Gastrocnemius medialis (tissue), 4 donors: ENCODE data around the gene MEGF11. TPM values are rescaled to one million over a fixed set of nuclear protein-coding genes. Genes with fewer than 3 reads are reported as not detected.

Experiments used
- ATAC-seq, 2 donors: fragments of 150-250 bp; one replicate each; pipeline ENCODE4 v1.9.1; 2016
- DNase-seq, 2 donors: peaks; one replicate each; pipeline ENCODE4 v3.0.0-alpha.2; 2019
- H3K27ac ChIP-seq, 4 donors: fragments of 200-600 bp; sonication (generic); 1 replicate in 1 of 4; 2 replicates in 3 of 4; pipeline ENCODE4 v1.5.1; 2016 to 2018; ENCODE audit warnings: mild to moderate bottlenecking in 2 of 4, moderate library complexity in 1 of 4
- H3K27me3 ChIP-seq, 3 donors: fragments of 200-600 bp; sonication (generic) in 2 of 3; 1 replicate in 1 of 3; 2 replicates in 2 of 3; pipeline versions ENCODE4 v1.5.1 to v1.6.0; 2016 to 2019; ENCODE audit warnings: mild to moderate bottlenecking in 1 of 3, moderate library complexity in 1 of 3
- H3K36me3 ChIP-seq, 2 donors: fragments of 200-600 bp; sonication (generic) in 1 of 2; one replicate each; pipeline ENCODE4 v1.5.1; 2017 to 2018
- H3K4me1 ChIP-seq, 2 donors: fragments of 200-600 bp; sonication (generic) in 1 of 2; one replicate each; pipeline ENCODE4 v1.5.1; 2016 to 2017; ENCODE audit warnings: mild to moderate bottlenecking in 2 of 2
- H3K4me3 ChIP-seq, 4 donors: fragments of 200-600 bp; sonication (generic) in 3 of 4; 1 replicate in 1 of 4; 2 replicates in 3 of 4; pipeline ENCODE4 v1.5.1; 2016 to 2019; ENCODE audit warnings: mild to moderate bottlenecking in 2 of 4
- H3K9me3 ChIP-seq, 3 donors: fragments of 200-600 bp; sonication (generic) in 2 of 3; 1 replicate in 1 of 3; 2 replicates in 2 of 3; pipeline ENCODE4 v1.5.1; 2016 to 2019
- POLR2A ChIP-seq, 2 donors: fragments of 450-650 bp; IDR thresholded peaks; one replicate each; pipeline ENCODE4 v1.6.1; 2017; ENCODE audit warnings: antibody characterized with exemption in 2 of 2, mild to moderate bottlenecking in 2 of 2, moderate library complexity in 2 of 2
- in situ Hi-C, 4 donors: fragments of 200-750 bp; cut with MboI; loops; one replicate each; pipeline versions ENCODE4 v1.15.0 to v1.8.0; 2017; ENCODE audit warnings: low sequenced_read_pairs in 4 of 4
- intact Hi-C: fragments of 100-400 bp; cut with DNase I; formaldehyde crosslinking; loops from one replicate; pipeline ENCODE4 v1.15.1; 2023; ENCODE audit warnings: low total_unique reads
- total RNA-seq, 4 donors: library from RNA; depleted of rRNA; stranded (reverse); fragments of >200 nt; gene quantifications; one replicate each; pipeline versions ENCODE4 v1.1.0 to v1.2.3, GENCODE V29; 2016
- TF ChIP-seq, protein P1 (sequence below), 5 experiments: fragments of 450-650 bp in 3 of 5; fragments of 200-600 bp in 2 of 5; sonication (generic) in 2 of 5; IDR thresholded peaks in 4 of 5; conservative IDR thresholded peaks in 1 of 5; 1 replicate in 4 of 5; 2 replicates in 1 of 5; pipeline ENCODE4 v1.5.1; 2016 to 2019; ENCODE audit warnings: antibody characterized with exemption in 5 of 5, mild to moderate bottlenecking in 3 of 5, moderate library complexity in 3 of 5

The MEGF11 gene
- total RNA-seq = not detected

DNA sequence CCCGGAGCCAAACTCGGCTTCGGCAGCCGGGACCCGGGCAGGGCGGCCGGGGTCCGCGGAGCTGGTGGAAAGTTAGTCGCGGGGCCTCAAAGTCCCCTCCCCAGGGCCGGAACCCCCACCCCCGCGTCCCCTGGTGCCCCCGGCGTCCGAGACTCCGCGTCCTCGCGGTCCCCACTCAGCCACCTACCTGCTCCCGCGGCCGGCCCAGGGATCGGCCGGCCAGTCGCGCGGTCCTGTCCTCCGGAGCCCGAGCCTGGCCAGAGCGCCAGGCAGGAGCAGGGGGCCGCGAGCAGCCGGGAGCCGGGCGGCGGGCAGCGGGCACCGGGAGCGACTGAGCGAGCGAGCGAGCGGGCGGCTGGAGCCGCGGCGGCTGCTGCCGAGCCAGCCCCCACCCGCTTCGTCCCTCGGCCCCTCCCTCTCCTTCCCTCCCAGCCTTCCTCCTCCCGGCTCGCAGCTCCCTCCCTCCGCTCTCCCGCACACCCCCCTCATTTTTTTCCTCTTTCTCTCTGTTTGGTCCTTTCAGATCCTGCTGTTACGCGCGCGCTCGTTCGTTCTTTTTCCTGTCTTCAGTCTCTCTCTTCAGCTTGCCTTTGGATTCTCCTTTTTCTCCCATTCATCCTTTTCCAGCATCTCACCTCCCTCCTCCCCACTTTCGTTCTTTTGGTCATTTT lies at the start of gene MEGF11:
MEGF11 (minus strand) TSS at position 333 of the 671 bp plus-strand sequence. CDS start 125,347 bp downstream, outside the sequence.
- in situ Hi-C loops (loop anchor here in 1 of 4 donors (25.0 kb wide), 1 partner anchor 616 kb away; no protein-coding TSS in a partner anchor), intact Hi-C loops (loop anchor here (2.0 kb wide), 1 partner anchor 35 kb away; no protein-coding TSS in a partner anchor)
- Histone ChIP-seq H3K9me3 (no peaks in the 10 kb centered on the region), H3K36me3 (no peaks in the 10 kb centered on the region), H3K4me3 (peak within 1 kb of the TSS; percentile 56 to 83 (median 62)), H3K27ac (no peak within 1 kb of the TSS), H3K27me3 (peaks cover 45 to 63% (median 60%) of the 10 kb centered on the region in 3 donors), H3K4me1 (peaks cover 9 to 27% of the 10 kb centered on the region in 2 donors)
- ATAC-seq = peak in 1 of 2 donors; percentile 23
- DNase-seq = no peak
- TF ChIP-seq, protein P1, sequence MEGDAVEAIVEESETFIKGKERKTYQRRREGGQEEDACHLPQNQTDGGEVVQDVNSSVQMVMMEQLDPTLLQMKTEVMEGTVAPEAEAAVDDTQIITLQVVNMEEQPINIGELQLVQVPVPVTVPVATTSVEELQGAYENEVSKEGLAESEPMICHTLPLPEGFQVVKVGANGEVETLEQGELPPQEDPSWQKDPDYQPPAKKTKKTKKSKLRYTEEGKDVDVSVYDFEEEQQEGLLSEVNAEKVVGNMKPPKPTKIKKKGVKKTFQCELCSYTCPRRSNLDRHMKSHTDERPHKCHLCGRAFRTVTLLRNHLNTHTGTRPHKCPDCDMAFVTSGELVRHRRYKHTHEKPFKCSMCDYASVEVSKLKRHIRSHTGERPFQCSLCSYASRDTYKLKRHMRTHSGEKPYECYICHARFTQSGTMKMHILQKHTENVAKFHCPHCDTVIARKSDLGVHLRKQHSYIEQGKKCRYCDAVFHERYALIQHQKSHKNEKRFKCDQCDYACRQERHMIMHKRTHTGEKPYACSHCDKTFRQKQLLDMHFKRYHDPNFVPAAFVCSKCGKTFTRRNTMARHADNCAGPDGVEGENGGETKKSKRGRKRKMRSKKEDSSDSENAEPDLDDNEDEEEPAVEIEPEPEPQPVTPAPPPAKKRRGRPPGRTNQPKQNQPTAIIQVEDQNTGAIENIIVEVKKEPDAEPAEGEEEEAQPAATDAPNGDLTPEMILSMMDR (IDR thresholded peaks at IDR 0.05 in 4 of 5, conservative IDR thresholded peaks at IDR 0.05 in 1 of 5) = no peak
- no peak for TF ChIP-seq POLR2A (IDR thresholded peaks at IDR 0.05)

GRCh38 chr15:66302489-66303278 lies 49.1 kb upstream of the MEGF11 start:
- DNase-seq (no peak), ATAC-seq (no peak)
- no peaks in the 10 kb centered on the region for H3K9me3 ChIP-seq
- no peak overlapping the region for H3K27ac ChIP-seq
- TF ChIP-seq POLR2A (IDR thresholded peaks at IDR 0.05) = no peak
- no peak overlapping the region for H3K4me3 ChIP-seq
- intact Hi-C loops = no loop called here
- H3K27me3 ChIP-seq = no peaks in the 10 kb centered on the region
- in situ Hi-C loops = no loop called here
- no peaks in the 10 kb centered on the region for H3K4me1 ChIP-seq
- peaks cover 0 to 16% of the 10 kb centered on the region in 2 donors for H3K36me3 ChIP-seq

DNA sequence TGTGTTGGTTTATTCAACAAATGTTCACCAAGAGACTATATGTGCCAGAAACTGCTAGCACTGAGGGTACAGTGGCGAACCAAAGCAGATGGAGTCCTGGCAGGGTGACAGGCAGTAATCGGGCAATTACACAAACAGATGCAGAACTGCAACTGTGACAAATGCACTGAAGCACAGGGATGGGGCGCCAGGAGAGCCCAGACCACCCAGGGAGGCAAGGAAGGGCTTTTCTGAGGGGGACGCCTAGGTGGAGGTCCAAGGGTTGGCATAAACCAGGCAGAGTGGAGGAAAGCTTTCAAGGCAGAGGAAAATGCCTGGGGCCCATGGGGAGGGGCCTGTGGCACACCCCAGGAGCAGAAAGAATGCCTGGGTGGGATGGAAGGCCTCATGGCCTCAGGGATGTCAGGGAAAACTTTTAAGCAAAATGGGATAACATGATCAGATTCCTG lies 45.3 kb upstream of the MEGF11 start:
- Histone ChIP-seq H3K27me3 (no peaks in the 10 kb centered on the region), H3K9me3 (no peaks in the 10 kb centered on the region), H3K27ac (no peak overlapping the region), H3K36me3 (peaks cover 0 to 4% of the 10 kb centered on the region in 2 donors), H3K4me1 (peaks cover 15 to 17% of the 10 kb centered on the region in 2 donors), H3K4me3 (no peak overlapping the region)
- DNase-seq (no peak), ATAC-seq (no peak)
- TF ChIP-seq, protein P1 (IDR thresholded peaks at IDR 0.05 in 4 of 5, conservative IDR thresholded peaks at IDR 0.05 in 1 of 5) = no peak
- no peak for TF ChIP-seq POLR2A (IDR thresholded peaks at IDR 0.05)
- intact Hi-C loops = no loop called here
- in situ Hi-C loops = loop anchor here in 3 of 4 donors (25.0 kb wide), 1 partner anchor 662 kb away; no protein-coding TSS in a partner anchor

DNA sequence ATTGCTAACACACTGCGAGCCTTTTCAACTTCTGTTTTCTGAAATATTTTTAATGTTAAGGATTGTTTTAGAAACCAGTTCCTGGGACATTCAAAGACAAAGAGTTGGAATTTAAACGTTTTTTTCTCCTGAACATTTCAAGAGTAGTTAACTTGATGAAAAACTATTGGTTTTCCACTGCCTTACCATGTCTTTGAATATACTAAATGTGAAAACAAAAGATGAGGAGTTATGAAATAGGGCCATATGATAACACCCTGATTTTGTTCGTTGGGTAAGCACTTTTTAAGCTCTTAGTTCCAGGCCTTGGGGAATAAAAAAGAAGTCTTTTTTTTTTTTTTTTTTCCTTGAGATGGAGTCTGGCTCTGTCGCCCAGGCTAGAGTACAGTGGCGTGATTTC lies 42.6 kb upstream of the MEGF11 start:
- H3K4me1 ChIP-seq = peaks cover 26 to 31% of the 10 kb centered on the region in 2 donors
- no peaks in the 10 kb centered on the region for H3K9me3 ChIP-seq
- TF ChIP-seq, protein P1 (IDR thresholded peaks at IDR 0.05 in 4 of 5, conservative IDR thresholded peaks at IDR 0.05 in 1 of 5) = no peak
- intact Hi-C loops = no loop called here
- in situ Hi-C loops = loop anchor here in 3 of 4 donors (25.0 kb wide), 1 partner anchor 659 kb away; no protein-coding TSS in a partner anchor
- H3K4me3 ChIP-seq = no peak overlapping the region
- no peaks in the 10 kb centered on the region for H3K27me3 ChIP-seq
- no peak overlapping the region for H3K27ac ChIP-seq
- ATAC-seq (no peak), DNase-seq (no peak)
- H3K36me3 ChIP-seq = no peaks in the 10 kb centered on the region

GRCh38 chr15:66294932-66295235 lies 41.3 kb upstream of the MEGF11 start:
- TF ChIP-seq, protein P1 (IDR thresholded peaks at IDR 0.05 in 4 of 5, conservative IDR thresholded peaks at IDR 0.05 in 1 of 5) = no peak
- no peak for TF ChIP-seq POLR2A (IDR thresholded peaks at IDR 0.05)
- no peak for ATAC-seq
- H3K27ac ChIP-seq = peak overlapping the region; percentile 78 to 88 (median 85)
- in situ Hi-C loops = loop anchor here in 3 of 4 donors (25.0 kb wide), 1 partner anchor 658 kb away; no protein-coding TSS in a partner anchor
- DNase-seq = no peak
- H3K36me3 ChIP-seq = no peaks in the 10 kb centered on the region
- H3K27me3 ChIP-seq = no peaks in the 10 kb centered on the region
- peaks cover 26 to 31% of the 10 kb centered on the region in 2 donors for H3K4me1 ChIP-seq
- H3K4me3 ChIP-seq = peak overlapping the region in 3 of 4 donors; percentile 69 to 74 (median 73)
- H3K9me3 ChIP-seq = no peaks in the 10 kb centered on the region
- intact Hi-C loops = loop anchor here (5.0 kb wide), 1 partner anchor 202 kb away; the partner anchor contains the start of gene SNAPC5
